ENCODE results near the gene ZBED2.

DNA sequence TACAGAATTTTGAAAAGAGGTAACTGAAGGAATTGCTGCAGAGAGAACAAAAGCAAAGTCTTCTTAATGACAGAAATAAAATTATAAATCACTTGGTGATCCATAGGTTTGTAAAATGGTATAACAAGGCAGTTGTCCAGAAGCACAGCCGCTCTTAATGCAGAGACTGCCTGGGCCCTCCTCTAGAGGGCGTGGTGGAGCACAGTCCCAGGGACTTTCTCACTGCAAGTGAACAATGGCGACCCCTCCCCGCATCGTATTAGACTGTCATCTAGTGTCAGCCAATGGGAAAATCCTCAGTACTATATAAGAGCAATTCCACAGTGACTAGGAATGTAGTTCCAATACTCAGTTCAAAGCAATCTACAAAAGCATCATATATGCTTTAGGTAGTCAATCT lies 26.4 kb upstream of the ZBED2 start:
- TF ChIP-seq EZH2 (IDR thresholded peaks at IDR 0.05; ENCODE audit: borderline replicate concordance) (no peak), EZH2phosphoT487 (IDR thresholded peaks at IDR 0.05; ENCODE audit: low read depth, severe bottlenecking, unreplicated experiment) (no peak)
- TF ChIP-seq, protein P1, sequence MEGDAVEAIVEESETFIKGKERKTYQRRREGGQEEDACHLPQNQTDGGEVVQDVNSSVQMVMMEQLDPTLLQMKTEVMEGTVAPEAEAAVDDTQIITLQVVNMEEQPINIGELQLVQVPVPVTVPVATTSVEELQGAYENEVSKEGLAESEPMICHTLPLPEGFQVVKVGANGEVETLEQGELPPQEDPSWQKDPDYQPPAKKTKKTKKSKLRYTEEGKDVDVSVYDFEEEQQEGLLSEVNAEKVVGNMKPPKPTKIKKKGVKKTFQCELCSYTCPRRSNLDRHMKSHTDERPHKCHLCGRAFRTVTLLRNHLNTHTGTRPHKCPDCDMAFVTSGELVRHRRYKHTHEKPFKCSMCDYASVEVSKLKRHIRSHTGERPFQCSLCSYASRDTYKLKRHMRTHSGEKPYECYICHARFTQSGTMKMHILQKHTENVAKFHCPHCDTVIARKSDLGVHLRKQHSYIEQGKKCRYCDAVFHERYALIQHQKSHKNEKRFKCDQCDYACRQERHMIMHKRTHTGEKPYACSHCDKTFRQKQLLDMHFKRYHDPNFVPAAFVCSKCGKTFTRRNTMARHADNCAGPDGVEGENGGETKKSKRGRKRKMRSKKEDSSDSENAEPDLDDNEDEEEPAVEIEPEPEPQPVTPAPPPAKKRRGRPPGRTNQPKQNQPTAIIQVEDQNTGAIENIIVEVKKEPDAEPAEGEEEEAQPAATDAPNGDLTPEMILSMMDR (IDR thresholded peaks at IDR 0.05; ENCODE audit: poor library complexity) = no peak
